ENCODE measurements around the gene PLA2G3. TPM values are rescaled to one million over a fixed set of nuclear protein-coding genes. Genes with fewer than 3 reads are reported as not detected.
A peak's percentile ranks its signal among the peaks of the same experiment; 100 is the strongest.
"Not testable (repeated sequence)": the region's sequence is repeated elsewhere in the genome, so short reads cannot be mapped to it uniquely, and the experiment has no call there.

The PLA2G3 gene
- total RNA-seq, 2 donors from 2014 or later: 0.57 to 0.88 TPM

DNA sequence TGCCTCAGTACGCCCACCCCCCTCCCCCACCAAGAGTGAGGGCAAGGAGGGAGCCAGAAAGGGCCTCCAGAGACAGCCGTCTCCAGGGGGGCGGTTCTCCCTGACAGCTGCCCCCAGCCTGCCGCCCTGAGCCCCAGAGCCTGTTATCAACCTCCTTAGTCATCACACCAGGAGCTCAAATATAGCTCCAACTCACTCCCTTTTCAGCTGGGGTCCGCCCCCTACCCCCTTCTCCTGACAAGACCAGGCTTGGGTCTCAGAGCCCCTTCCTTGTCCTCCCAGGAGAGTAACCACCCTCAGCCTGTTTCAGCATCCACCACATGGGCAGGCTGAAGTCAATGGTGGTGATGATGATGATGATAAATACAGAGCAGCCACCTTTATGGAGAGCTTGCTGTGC lies 20.1 kb downstream of the PLA2G3 start:
- Histone ChIP-seq H3K4me3 (no peak overlapping the region), H3K27me3 (no peaks in the 10 kb centered on the region), H3K9me3 (no peaks in the 10 kb centered on the region), H3K27ac (no peak overlapping the region), H3K36me3 (no peaks in the 10 kb centered on the region), H3K9ac (ENCODE audit: low read depth in 2 of 2, low read length in 2 of 2) (no peak overlapping the region), H3K4me1 (peaks cover 8% of the 10 kb centered on the region)
- DNase-seq: no peak
- intact Hi-C loops (cut with DNase I): no loop called here
- TF ChIP-seq, protein P1, sequence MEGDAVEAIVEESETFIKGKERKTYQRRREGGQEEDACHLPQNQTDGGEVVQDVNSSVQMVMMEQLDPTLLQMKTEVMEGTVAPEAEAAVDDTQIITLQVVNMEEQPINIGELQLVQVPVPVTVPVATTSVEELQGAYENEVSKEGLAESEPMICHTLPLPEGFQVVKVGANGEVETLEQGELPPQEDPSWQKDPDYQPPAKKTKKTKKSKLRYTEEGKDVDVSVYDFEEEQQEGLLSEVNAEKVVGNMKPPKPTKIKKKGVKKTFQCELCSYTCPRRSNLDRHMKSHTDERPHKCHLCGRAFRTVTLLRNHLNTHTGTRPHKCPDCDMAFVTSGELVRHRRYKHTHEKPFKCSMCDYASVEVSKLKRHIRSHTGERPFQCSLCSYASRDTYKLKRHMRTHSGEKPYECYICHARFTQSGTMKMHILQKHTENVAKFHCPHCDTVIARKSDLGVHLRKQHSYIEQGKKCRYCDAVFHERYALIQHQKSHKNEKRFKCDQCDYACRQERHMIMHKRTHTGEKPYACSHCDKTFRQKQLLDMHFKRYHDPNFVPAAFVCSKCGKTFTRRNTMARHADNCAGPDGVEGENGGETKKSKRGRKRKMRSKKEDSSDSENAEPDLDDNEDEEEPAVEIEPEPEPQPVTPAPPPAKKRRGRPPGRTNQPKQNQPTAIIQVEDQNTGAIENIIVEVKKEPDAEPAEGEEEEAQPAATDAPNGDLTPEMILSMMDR (IDR thresholded peaks at IDR 0.05): no peak

DNA sequence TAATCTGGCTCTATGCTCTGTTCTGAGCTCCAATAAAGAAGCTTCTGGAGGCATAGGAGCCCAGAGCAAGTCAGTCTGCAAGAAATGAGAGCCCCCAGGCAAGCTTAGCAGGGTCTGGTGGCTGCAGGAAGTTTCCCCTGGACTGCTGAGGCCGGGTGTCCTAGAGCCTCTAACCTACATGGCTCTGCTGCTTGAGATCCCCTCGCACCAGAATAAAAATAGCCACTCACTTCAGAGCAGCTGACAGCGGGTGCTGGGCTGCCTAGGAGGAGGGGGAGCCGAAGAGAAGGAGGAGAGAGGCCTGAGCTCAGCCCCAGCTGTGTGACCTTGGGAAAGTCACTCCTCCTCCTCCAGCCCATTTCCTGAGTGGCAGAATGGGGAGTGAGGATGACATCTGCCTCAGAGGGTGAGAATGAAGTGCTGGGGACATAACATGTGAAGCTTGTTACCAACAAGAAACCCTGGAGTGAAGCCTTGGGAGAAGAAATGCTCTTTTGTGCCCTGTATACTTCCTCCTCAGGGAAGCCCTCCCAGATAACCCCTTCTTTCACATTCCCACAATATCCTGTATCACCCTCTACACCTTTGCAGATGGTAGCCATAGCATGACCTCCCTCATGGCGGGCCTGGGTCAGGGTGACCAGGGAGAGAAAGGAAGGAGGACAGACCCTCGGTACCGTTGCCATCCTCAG lies 21.1 kb downstream of the PLA2G3 start:
- H3K9ac ChIP-seq (ENCODE audit: low read depth in 2 of 2, low read length in 2 of 2): no peak overlapping the region
- H3K36me3 ChIP-seq: no peaks in the 10 kb centered on the region
- peaks cover 8% of the 10 kb centered on the region for H3K4me1 ChIP-seq
- TF ChIP-seq, protein P1 (IDR thresholded peaks at IDR 0.05): no peak
- H3K27ac ChIP-seq: no peak overlapping the region
- H3K27me3 ChIP-seq: no peaks in the 10 kb centered on the region
- intact Hi-C loops (cut with DNase I): no loop called here
- no peaks in the 10 kb centered on the region for H3K9me3 ChIP-seq
- no peak for DNase-seq
- H3K4me3 ChIP-seq: no peak overlapping the region

GRCh38 chr22:31118046-31118820 lies 22.1 kb downstream of the PLA2G3 start:
- Histone ChIP-seq H3K4me1 (peaks cover 8% of the 10 kb centered on the region), H3K27ac (no peak overlapping the region), H3K9ac (ENCODE audit: low read depth in 2 of 2, low read length in 2 of 2) (no peak overlapping the region), H3K36me3 (no peaks in the 10 kb centered on the region), H3K4me3 (no peak overlapping the region), H3K9me3 (no peaks in the 10 kb centered on the region), H3K27me3 (no peaks in the 10 kb centered on the region)
- intact Hi-C loops (cut with DNase I): no loop called here
- DNase-seq: no peak
- TF ChIP-seq, protein P1 (IDR thresholded peaks at IDR 0.05): no peak

DNA sequence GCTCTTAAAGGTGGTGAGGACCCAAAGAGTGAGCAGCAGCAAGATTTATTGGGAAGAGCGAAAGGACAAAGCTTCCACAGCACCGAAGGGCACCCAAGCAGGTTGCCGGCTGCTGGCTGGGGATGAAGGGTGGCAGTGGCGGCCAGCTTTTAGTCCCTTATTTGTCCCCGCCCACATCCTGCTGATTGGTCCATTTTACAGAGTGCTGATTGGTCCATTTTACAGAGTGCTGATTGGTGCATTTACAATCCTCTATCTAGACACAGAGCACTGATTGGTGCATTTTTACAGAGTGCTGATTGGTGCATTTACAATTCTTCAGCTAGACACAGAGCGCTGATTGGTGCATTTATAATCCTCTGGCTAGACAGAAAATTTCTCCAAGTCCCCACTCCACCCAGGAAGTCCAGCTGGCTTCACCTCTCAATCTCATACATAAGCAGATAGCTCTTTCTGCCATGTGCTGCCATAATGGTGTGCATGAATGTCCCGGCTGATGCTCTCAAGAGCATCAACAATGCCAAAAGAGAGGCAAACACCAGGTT lies 27.7 kb downstream of the PLA2G3 start:
- H3K9me3 ChIP-seq; H3K27me3 ChIP-seq; H3K36me3 ChIP-seq; DNase-seq; intact Hi-C loops (cut with DNase I); H3K27ac ChIP-seq; H3K4me1 ChIP-seq; H3K4me3 ChIP-seq; H3K9ac ChIP-seq (ENCODE audit: low read depth in 2 of 2, low read length in 2 of 2): not testable (repeated sequence)

- DNase-seq: no peak
- no peaks in the 10 kb centered on the region for H3K4me1 ChIP-seq
- no peak overlapping the region for H3K27ac ChIP-seq
- H3K9ac ChIP-seq (ENCODE audit: low read depth in 2 of 2, low read length in 2 of 2): peak overlapping the region; percentile 33 to 70
- no peaks in the 10 kb centered on the region for H3K36me3 ChIP-seq
- intact Hi-C loops (cut with DNase I): loop anchor here (5.0 kb wide), 1 partner anchor 39 kb away; no protein-coding TSS in a partner anchor
- TF ChIP-seq, protein P1 (IDR thresholded peaks at IDR 0.05): no peak
- H3K9me3 ChIP-seq: no peaks in the 10 kb centered on the region
- no peaks in the 10 kb centered on the region for H3K27me3 ChIP-seq
- H3K4me3 ChIP-seq: peak overlapping the region; percentile 60
These were observed 32.5 kb downstream of the PLA2G3 start for GRCh38 chr22:31107894-31108218.

Measured in colonic mucosa (tissue), 4 donors.